Parathyroid adenoma (tissue), 2 donors: ENCODE results near the gene DUS2.
"Not testable (repeated sequence)": the region's sequence is repeated elsewhere in the genome, so short reads cannot be mapped to it uniquely, and the experiment has no call there.

Source experiments
- H2AFZ ChIP-seq: fragments of 300-600 bp; sonication (generic); one replicate; pipeline ENCODE4 v1.7.0; 2017; ENCODE audit warnings: antibody characterized with exemption, mild to moderate bottlenecking
- H3K27ac ChIP-seq: fragments of 300-600 bp; sonication (generic); one replicate; pipeline ENCODE4 v1.7.0; 2017
- H3K27me3 ChIP-seq: fragments of 300-600 bp; sonication (generic); one replicate; pipeline ENCODE4 v1.7.0; 2017; ENCODE audit warnings: low read length; ENCODE audit not compliant: control insufficient read depth, insufficient read depth
- H3K36me3 ChIP-seq: fragments of 300-600 bp; sonication (generic); one replicate; pipeline ENCODE4 v1.7.0; 2017; ENCODE audit warnings: low read length; ENCODE audit not compliant: control insufficient read depth, insufficient read depth
- H3K4me1 ChIP-seq: fragments of 300-600 bp; sonication (generic); one replicate; pipeline ENCODE4 v1.7.0; 2017; ENCODE audit warnings: control low read depth
- H3K4me2 ChIP-seq: fragments of 300-600 bp; sonication (generic); one replicate; pipeline ENCODE4 v1.7.0; 2017; ENCODE audit warnings: low read length
- H3K4me3 ChIP-seq: fragments of 300-600 bp; sonication (generic); one replicate; pipeline ENCODE4 v1.7.0; 2017; ENCODE audit warnings: low read depth, low read length
- H3K79me2 ChIP-seq: fragments of 300-600 bp; sonication (generic); one replicate; pipeline ENCODE4 v1.7.0; 2017; ENCODE audit warnings: control low read depth
- H3K9ac ChIP-seq: fragments of 300-600 bp; sonication (generic); one replicate; pipeline ENCODE4 v1.7.0; 2017; ENCODE audit warnings: mild to moderate bottlenecking
- H3K9me3 ChIP-seq: fragments of 300-600 bp; sonication (generic); one replicate; pipeline ENCODE4 v1.7.0; 2017; ENCODE audit warnings: low read length; ENCODE audit not compliant: control insufficient read depth
- TF ChIP-seq, protein P1 (sequence below): fragments of 300-600 bp; sonication (generic); IDR thresholded peaks from one replicate; pipeline ENCODE4 v1.7.0; 2017; ENCODE audit warnings: antibody characterized with exemption, mild to moderate bottlenecking
- donor health status: primary hyperparathyroidism.

DUS2 gene

GRCh38 chr16:68021490-68021889 lies 1.6 kb upstream of the DUS2 start:
- Histone ChIP-seq H3K9ac (no peak overlapping the region), H3K4me3 (peak overlapping the region; percentile 93), H3K27ac (no peak overlapping the region), H3K27me3 (no peaks in the 10 kb centered on the region), H3K36me3 (no peaks in the 10 kb centered on the region), H3K9me3 (no peaks in the 10 kb centered on the region), H3K79me2 (peaks cover 13% of the 10 kb centered on the region), H3K4me2 (peak overlapping the region; percentile 62), H3K4me1 (no peaks in the 10 kb centered on the region), H2AFZ (no peak overlapping the region)
- TF ChIP-seq, protein P1, sequence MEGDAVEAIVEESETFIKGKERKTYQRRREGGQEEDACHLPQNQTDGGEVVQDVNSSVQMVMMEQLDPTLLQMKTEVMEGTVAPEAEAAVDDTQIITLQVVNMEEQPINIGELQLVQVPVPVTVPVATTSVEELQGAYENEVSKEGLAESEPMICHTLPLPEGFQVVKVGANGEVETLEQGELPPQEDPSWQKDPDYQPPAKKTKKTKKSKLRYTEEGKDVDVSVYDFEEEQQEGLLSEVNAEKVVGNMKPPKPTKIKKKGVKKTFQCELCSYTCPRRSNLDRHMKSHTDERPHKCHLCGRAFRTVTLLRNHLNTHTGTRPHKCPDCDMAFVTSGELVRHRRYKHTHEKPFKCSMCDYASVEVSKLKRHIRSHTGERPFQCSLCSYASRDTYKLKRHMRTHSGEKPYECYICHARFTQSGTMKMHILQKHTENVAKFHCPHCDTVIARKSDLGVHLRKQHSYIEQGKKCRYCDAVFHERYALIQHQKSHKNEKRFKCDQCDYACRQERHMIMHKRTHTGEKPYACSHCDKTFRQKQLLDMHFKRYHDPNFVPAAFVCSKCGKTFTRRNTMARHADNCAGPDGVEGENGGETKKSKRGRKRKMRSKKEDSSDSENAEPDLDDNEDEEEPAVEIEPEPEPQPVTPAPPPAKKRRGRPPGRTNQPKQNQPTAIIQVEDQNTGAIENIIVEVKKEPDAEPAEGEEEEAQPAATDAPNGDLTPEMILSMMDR = no peak

DNA sequence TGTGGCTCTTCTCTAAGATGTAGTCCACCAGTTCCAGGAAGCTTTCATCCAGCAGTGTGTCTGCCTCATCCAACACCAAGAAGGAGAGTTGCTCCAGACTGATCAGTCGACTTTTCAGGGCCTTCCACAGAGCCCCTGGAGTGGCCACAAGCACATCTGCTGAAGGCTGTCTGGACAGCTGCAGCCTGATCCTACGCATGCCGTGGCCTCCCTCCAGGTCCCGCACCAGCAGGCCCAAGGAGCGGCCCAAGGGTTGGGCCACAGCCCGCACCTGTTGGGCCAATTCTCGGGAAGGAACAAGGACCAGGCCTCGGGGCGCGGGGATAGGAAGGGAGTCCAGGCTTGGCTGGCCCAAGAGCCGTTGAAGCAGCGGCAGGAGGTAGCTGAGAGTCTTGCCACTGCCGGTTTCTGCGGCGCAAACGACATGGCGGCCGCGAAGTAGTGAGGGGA lies 781 bp upstream of the DUS2 start:
- Histone ChIP-seq H3K27me3 (no peaks in the 10 kb centered on the region), H3K27ac (peak overlapping the region; percentile 87), H3K79me2 (peaks cover 13% of the 10 kb centered on the region), H2AFZ (peak overlapping the region; percentile 99), H3K4me1 (no peaks in the 10 kb centered on the region), H3K4me3 (peak overlapping the region; percentile 93), H3K4me2 (peak overlapping the region; percentile 62), H3K9me3 (no peaks in the 10 kb centered on the region), H3K36me3 (no peaks in the 10 kb centered on the region), H3K9ac (peak overlapping the region; percentile 55)
- TF ChIP-seq, protein P1 = no peak

DNA sequence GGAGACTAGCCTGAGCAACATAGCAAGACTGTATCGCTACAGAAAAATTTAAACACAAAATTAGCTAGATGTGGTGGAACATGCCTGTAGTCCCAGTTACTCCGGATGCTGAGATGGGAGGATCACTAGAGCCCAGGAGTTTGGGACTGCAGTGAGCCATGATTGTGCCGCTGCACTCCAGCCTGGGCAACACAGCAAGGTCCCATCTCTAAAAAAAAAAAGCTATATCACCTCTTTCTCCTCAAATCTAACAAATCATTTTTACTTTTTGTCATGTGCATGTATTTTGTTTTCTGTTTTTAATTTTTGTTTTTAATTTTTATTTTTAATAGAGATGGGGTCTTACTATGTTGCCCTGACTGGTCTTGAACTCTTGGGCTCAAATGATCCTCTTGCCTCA lies 5.9 kb downstream of the DUS2 start:
- Histone ChIP-seq H3K4me3 (no peak overlapping the region), H3K9me3 (no peaks in the 10 kb centered on the region), H3K27me3 (no peaks in the 10 kb centered on the region), H3K4me2 (no peak overlapping the region), H3K27ac (no peak overlapping the region), H3K9ac (no peak overlapping the region), H3K4me1 (no peaks in the 10 kb centered on the region), H3K36me3 (no peaks in the 10 kb centered on the region), H2AFZ (no peak overlapping the region), H3K79me2 (no peaks in the 10 kb centered on the region)
- TF ChIP-seq, protein P1 = no peak

- H3K9me3 ChIP-seq, H3K4me3 ChIP-seq, H3K79me2 ChIP-seq, H3K4me2 ChIP-seq, H3K36me3 ChIP-seq, H3K4me1 ChIP-seq, H3K9ac ChIP-seq, H2AFZ ChIP-seq, H3K27ac ChIP-seq, H3K27me3 ChIP-seq: not testable (repeated sequence)
Observed at GRCh38 chr16:68030108-68030507, 7.0 kb downstream of the DUS2 start.

GRCh38 chr16:68031951-68032350 lies 8.9 kb downstream of the DUS2 start:
- Histone ChIP-seq H3K36me3 (no peaks in the 10 kb centered on the region), H3K79me2 (no peaks in the 10 kb centered on the region), H3K4me1 (peaks cover 3% of the 10 kb centered on the region), H2AFZ (no peak overlapping the region), H3K9me3 (no peaks in the 10 kb centered on the region), H3K4me2 (no peak overlapping the region), H3K9ac (no peak overlapping the region), H3K4me3 (no peak overlapping the region), H3K27ac (no peak overlapping the region), H3K27me3 (no peaks in the 10 kb centered on the region)
- TF ChIP-seq, protein P1 = no peak
